Trophoblast cell (in vitro differentiated cells and primary cell): ENCODE measurements around the gene RAD51B.

Source experiments
- DNase-seq, 2 donors: peaks; one replicate each; pipeline ENCODE4 v3.0.0-alpha.2; 2016
- H2AFZ ChIP-seq: 2 replicates; pipeline ENCODE4 v1.6.1; 2013; ENCODE audit warnings: low read length, moderate library complexity, mild to moderate bottlenecking; ENCODE audit not compliant: insufficient read depth, poor library complexity
- H2AK5ac ChIP-seq: 2 replicates; pipeline ENCODE4 v1.6.1; 2013; ENCODE audit warnings: mild to moderate bottlenecking, low read length
- H2BK120ac ChIP-seq: 2 replicates; pipeline ENCODE4 v1.6.1; 2013; ENCODE audit warnings: low read length, mild to moderate bottlenecking, moderate library complexity; ENCODE audit not compliant: insufficient read depth, poor library complexity
- H2BK12ac ChIP-seq: 2 replicates; pipeline ENCODE4 v1.6.1; 2013; ENCODE audit warnings: mild to moderate bottlenecking, low read length, moderate library complexity
- H2BK5ac ChIP-seq: 2 replicates; pipeline ENCODE4 v1.6.1; 2013; ENCODE audit warnings: low read length, low read depth, moderate library complexity, mild to moderate bottlenecking; ENCODE audit not compliant: poor library complexity
- H3K14ac ChIP-seq: 2 replicates; pipeline ENCODE4 v1.6.1; 2013; ENCODE audit warnings: mild to moderate bottlenecking, low read length
- H3K18ac ChIP-seq: 2 replicates; pipeline ENCODE4 v1.6.1; 2013; ENCODE audit warnings: mild to moderate bottlenecking, low read length
- H3K23ac ChIP-seq: 2 replicates; pipeline ENCODE4 v1.6.1; 2013; ENCODE audit warnings: low read length
- H3K27ac ChIP-seq: 2 replicates; pipeline ENCODE4 v1.5.1; 2013; ENCODE audit warnings: low read depth, mild to moderate bottlenecking, inconsistent platforms, low read length, moderate library complexity
- H3K27me3 ChIP-seq: 2 replicates; pipeline ENCODE4 v1.6.1; 2013; ENCODE audit warnings: inconsistent platforms, mild to moderate bottlenecking, low read length, moderate library complexity; ENCODE audit not compliant: insufficient read depth
- H3K36me3 ChIP-seq, 2 experiments: 1 replicate in 1 of 2; 2 replicates in 1 of 2; pipeline ENCODE4 v1.6.1; 2013; ENCODE audit warnings: low read length in 2 of 2, mild to moderate bottlenecking in 2 of 2, moderate library complexity in 1 of 2; ENCODE audit not compliant: insufficient read depth in 2 of 2, control insufficient read depth in 1 of 2
- H3K4ac ChIP-seq: 2 replicates; pipeline ENCODE4 v1.6.1; 2013; ENCODE audit warnings: low read depth, mild to moderate bottlenecking, low read length, moderate library complexity
- H3K4me1 ChIP-seq, 2 experiments: 1 replicate in 1 of 2; 2 replicates in 1 of 2; pipeline ENCODE4 v1.6.1; 2013; ENCODE audit warnings: low read length in 2 of 2, mild to moderate bottlenecking in 2 of 2, moderate library complexity in 1 of 2; ENCODE audit not compliant: insufficient read depth in 2 of 2, control insufficient read depth in 1 of 2
- H3K4me2 ChIP-seq: 2 replicates; pipeline ENCODE4 v1.6.1; 2013; ENCODE audit warnings: inconsistent platforms, mild to moderate bottlenecking, low read length, moderate library complexity
- H3K4me3 ChIP-seq: 2 replicates; pipeline ENCODE4 v1.5.1; 2013; ENCODE audit warnings: mild to moderate bottlenecking, low read depth, low read length, inconsistent platforms
- H3K79me1 ChIP-seq: one replicate; pipeline ENCODE4 v1.6.1; 2013; ENCODE audit warnings: low read length
- H3K79me2 ChIP-seq: 2 replicates; pipeline ENCODE4 v1.6.1; 2013; ENCODE audit warnings: low read length, mild to moderate bottlenecking; ENCODE audit not compliant: control insufficient read depth, insufficient read depth, poor library complexity
- H3K9ac ChIP-seq: 2 replicates; pipeline ENCODE4 v1.6.1; 2013; ENCODE audit warnings: mild to moderate bottlenecking, low read length
- H3K9me3 ChIP-seq: 2 replicates; pipeline ENCODE4 v1.6.1; 2013; ENCODE audit warnings: low read depth, mild to moderate bottlenecking, control low read depth, inconsistent platforms, low read length; ENCODE audit not compliant: insufficient read depth
- H4K12ac ChIP-seq: 2 replicates; pipeline ENCODE4 v1.6.1; 2013; ENCODE audit warnings: low read depth, mild to moderate bottlenecking, low read length, moderate library complexity
- H4K8ac ChIP-seq: 2 replicates; pipeline ENCODE4 v1.6.1; 2013; ENCODE audit warnings: low read depth, mild to moderate bottlenecking, low read length, moderate library complexity
- H4K91ac ChIP-seq: one replicate; pipeline ENCODE4 v1.6.1; 2013; ENCODE audit warnings: low read depth, mild to moderate bottlenecking, low read length, moderate library complexity
- WGBS: extraction: QIAGEN DNeasy Blood & Tissue Kit; methylation state at CpG from one replicate; pipeline ENCODE4 v1.1.7; 2013; ENCODE audit warnings: missing lambda C conversion rate; ENCODE audit not compliant: insufficient read length, insufficient coverage; ENCODE audit errors: extremely low coverage; 5-methylcytosine and 5-hydroxymethylcytosine counted together

Gene RAD51B

GRCh38 chr14:68373847-68374444, 554.4 kb downstream of the RAD51B start:
- WGBS, result no CpG with 5 or more reads among the region's 2 CpGs
- Histone ChIP-seq H3K23ac (no peak overlapping the region), H3K9me3 (no peaks in the 10 kb centered on the region), H3K4me3 (no peak overlapping the region), H2BK5ac (no peak overlapping the region), H2BK120ac (no peak overlapping the region), H2AFZ (no peak overlapping the region), H3K27ac (no peak overlapping the region), H3K79me2 (no peaks in the 10 kb centered on the region), H3K36me3 (no peaks in the 10 kb centered on the region), H2BK12ac (no peak overlapping the region), H3K9ac (no peak overlapping the region), H4K91ac (no peak overlapping the region), H3K79me1 (peaks cover 3% of the 10 kb centered on the region), H2AK5ac (no peak overlapping the region), H3K4ac (no peak overlapping the region), H4K12ac (no peak overlapping the region), H3K4me1 (peaks cover 3 to 4% of the 10 kb centered on the region in 2 experiments), H4K8ac (no peak overlapping the region), H3K4me2 (no peak overlapping the region), H3K27me3 (no peaks in the 10 kb centered on the region), H3K14ac (no peak overlapping the region), H3K18ac (no peak overlapping the region)
- no peak for DNase-seq

DNA sequence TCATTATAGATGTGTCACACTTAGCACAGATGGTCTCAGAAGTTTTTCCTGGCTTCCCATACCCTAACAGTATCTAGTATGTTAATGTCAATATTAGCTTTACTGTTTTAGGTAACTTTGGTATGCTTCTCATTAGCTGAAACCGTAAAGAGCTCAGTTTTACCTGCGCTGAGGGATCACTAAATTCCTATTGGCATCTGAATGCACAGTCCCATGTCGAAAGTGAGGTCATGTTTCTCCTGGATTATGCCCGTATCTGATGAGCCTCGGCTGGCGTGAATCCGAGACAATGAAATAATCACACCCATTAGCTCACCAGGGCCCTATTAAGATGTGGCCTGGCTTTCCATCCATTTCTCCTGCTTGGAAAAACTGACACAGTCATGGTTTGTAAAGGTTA, 555.1 kb downstream of the RAD51B start:
- H3K14ac ChIP-seq, result no peak overlapping the region
- peaks cover 4% of the 10 kb centered on the region for H3K79me1 ChIP-seq
- H3K27ac ChIP-seq, result no peak overlapping the region
- H3K4me1 ChIP-seq, result peaks cover 3 to 4% of the 10 kb centered on the region in 2 experiments
- H3K4me2 ChIP-seq, result no peak overlapping the region
- H2BK12ac ChIP-seq, result peak overlapping the region; percentile 30
- no peak overlapping the region for H4K8ac ChIP-seq
- H3K79me2 ChIP-seq, result no peaks in the 10 kb centered on the region
- H2BK120ac ChIP-seq, result peak overlapping the region; percentile 63
- H4K91ac ChIP-seq, result peak overlapping the region; percentile 38
- no peaks in the 10 kb centered on the region for H3K27me3 ChIP-seq
- H3K18ac ChIP-seq, result no peak overlapping the region
- H3K23ac ChIP-seq, result no peak overlapping the region
- H3K9me3 ChIP-seq, result no peaks in the 10 kb centered on the region
- no CpG with 5 or more reads among the region's 7 CpGs for WGBS
- no peak overlapping the region for H2BK5ac ChIP-seq
- no peak overlapping the region for H4K12ac ChIP-seq
- H2AFZ ChIP-seq, result no peak overlapping the region
- H3K36me3 ChIP-seq, result no peaks in the 10 kb centered on the region
- no peak overlapping the region for H3K4me3 ChIP-seq
- DNase-seq, result no peak
- peak overlapping the region; percentile 82 for H2AK5ac ChIP-seq
- no peak overlapping the region for H3K9ac ChIP-seq
- H3K4ac ChIP-seq, result no peak overlapping the region

DNA sequence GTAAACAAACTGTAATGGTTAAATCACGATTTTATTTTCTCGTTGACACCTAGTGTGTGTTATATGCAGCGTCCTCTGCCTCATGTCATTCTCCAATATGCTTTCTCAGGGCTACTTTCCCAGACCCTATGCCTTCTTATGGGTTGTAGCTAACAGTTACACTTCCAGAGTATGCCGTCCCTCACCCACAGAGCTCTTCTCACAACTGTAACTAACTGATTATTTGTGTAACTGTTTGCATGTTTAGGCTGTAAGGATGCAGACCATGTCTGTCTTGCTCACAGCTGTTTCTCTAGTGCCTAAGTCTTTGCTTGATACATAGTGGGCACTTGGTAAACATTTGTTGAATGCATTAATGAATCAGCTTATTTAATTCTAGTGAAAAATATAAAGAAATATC, 555.8 kb downstream of the RAD51B start:
- no peak overlapping the region for H3K4ac ChIP-seq
- H3K4me1 ChIP-seq, result peaks cover 3 to 4% of the 10 kb centered on the region in 2 experiments
- H3K79me2 ChIP-seq, result no peaks in the 10 kb centered on the region
- H3K27me3 ChIP-seq, result no peaks in the 10 kb centered on the region
- H2BK12ac ChIP-seq, result peak overlapping the region; percentile 8
- H3K18ac ChIP-seq, result no peak overlapping the region
- H3K9me3 ChIP-seq, result no peaks in the 10 kb centered on the region
- H2BK120ac ChIP-seq, result no peak overlapping the region
- no CpG with 5 or more reads among the region's 4 CpGs for WGBS
- no peak overlapping the region for H3K4me2 ChIP-seq
- H3K14ac ChIP-seq, result no peak overlapping the region
- no peak overlapping the region for H2AK5ac ChIP-seq
- H3K36me3 ChIP-seq, result no peaks in the 10 kb centered on the region
- H3K27ac ChIP-seq, result no peak overlapping the region
- H3K79me1 ChIP-seq, result peaks cover 5% of the 10 kb centered on the region
- H2AFZ ChIP-seq, result no peak overlapping the region
- no peak overlapping the region for H3K23ac ChIP-seq
- no peak for DNase-seq
- H2BK5ac ChIP-seq, result no peak overlapping the region
- H3K4me3 ChIP-seq, result no peak overlapping the region
- no peak overlapping the region for H4K12ac ChIP-seq
- no peak overlapping the region for H4K91ac ChIP-seq
- H3K9ac ChIP-seq, result no peak overlapping the region
- no peak overlapping the region for H4K8ac ChIP-seq

GRCh38 chr14:68376067-68376779, 556.6 kb downstream of the RAD51B start:
- WGBS, result no CpG with 5 or more reads among the region's 2 CpGs
- Histone ChIP-seq H4K12ac (no peak overlapping the region), H2AK5ac (no peak overlapping the region), H2BK120ac (no peak overlapping the region), H3K4ac (no peak overlapping the region), H3K18ac (no peak overlapping the region), H4K91ac (no peak overlapping the region), H3K23ac (no peak overlapping the region), H3K79me1 (peaks cover 5% of the 10 kb centered on the region), H3K4me1 (peaks cover 3 to 4% of the 10 kb centered on the region in 2 experiments), H3K9ac (no peak overlapping the region), H3K14ac (no peak overlapping the region), H3K27me3 (no peaks in the 10 kb centered on the region), H3K79me2 (no peaks in the 10 kb centered on the region), H3K36me3 (no peaks in the 10 kb centered on the region), H2BK5ac (no peak overlapping the region), H2AFZ (no peak overlapping the region), H3K27ac (no peak overlapping the region), H3K9me3 (no peaks in the 10 kb centered on the region), H3K4me3 (no peak overlapping the region), H2BK12ac (peak overlapping the region; percentile 23), H4K8ac (no peak overlapping the region), H3K4me2 (no peak overlapping the region)
- no peak for DNase-seq
